Astrocyte of the spinal cord (primary cell): Measurements from ENCODE around the gene ZNF83.
"Not testable (repeated sequence)": the region's sequence is repeated elsewhere in the genome, so short reads cannot be mapped to it uniquely, and the experiment has no call there.

Experiments used
- DNase-seq: peaks from one replicate; pipeline ENCODE4 v3.0.0; 2011; ENCODE audit warnings: low read depth, low spot score
- H3K4me3 ChIP-seq: 2 replicates; pipeline ENCODE4 v1.5.1; 2011; ENCODE audit warnings: low read depth, mild to moderate bottlenecking, low read length, moderate library complexity
- CTCF ChIP-seq: IDR thresholded peaks from 2 replicates; pipeline ENCODE4 v1.5.1; 2012; ENCODE audit warnings: low read depth, mild to moderate bottlenecking, low read length, inconsistent platforms
- in situ Hi-C: cut with HindIII; loops from 2 replicates; pipeline ENCODE4 v1.10.0; 2017; ENCODE audit warnings: low sequenced_read_pairs

ZNF83 gene

DNA sequence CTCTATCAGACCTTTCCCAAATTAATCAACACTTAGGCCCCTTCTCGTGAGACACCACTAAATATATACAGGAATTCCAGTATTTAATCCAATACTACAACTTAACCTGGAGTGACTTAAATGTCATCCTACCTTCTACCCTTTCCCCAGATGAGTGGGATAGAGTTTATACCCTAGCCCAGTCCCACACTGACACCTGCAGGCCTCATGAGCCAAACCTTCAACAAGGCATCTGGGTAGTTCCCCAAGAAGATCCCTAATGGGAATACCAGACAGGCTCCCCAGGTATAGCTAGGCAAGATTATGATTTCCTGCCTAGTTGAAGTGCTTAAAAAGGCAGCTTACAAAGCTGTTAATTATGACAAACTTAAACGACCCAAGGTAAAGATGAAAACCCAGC is 15.9 kb downstream of the ZNF83 start:
- no peak for TF ChIP-seq CTCF
- no peak for DNase-seq
- in situ Hi-C loops: no loop called here
- H3K4me3 ChIP-seq: no peak overlapping the region

- no peak overlapping the region for H3K4me3 ChIP-seq
- no peak for DNase-seq
- in situ Hi-C loops: no loop called here
- TF ChIP-seq CTCF: no peak
Measured at GRCh38 chr19:52621376-52621775, 16.8 kb downstream of the ZNF83 start.

GRCh38 chr19:52613299-52613906 is 24.8 kb downstream of the ZNF83 start:
- no peak overlapping the region for H3K4me3 ChIP-seq
- no peak for DNase-seq
- in situ Hi-C loops: no loop called here
- TF ChIP-seq CTCF: no peak

- in situ Hi-C loops: no loop called here
- no peak for DNase-seq
- TF ChIP-seq CTCF: no peak
- H3K4me3 ChIP-seq: no peak overlapping the region
Measured at GRCh38 chr19:52603558-52604207, 34.5 kb downstream of the ZNF83 start.

- in situ Hi-C loops: no loop called here
- no peak for TF ChIP-seq CTCF
- no peak for DNase-seq
- no peak overlapping the region for H3K4me3 ChIP-seq
Measured at GRCh38 chr19:52602941-52603340, 35.2 kb downstream of the ZNF83 start.

- in situ Hi-C loops, DNase-seq: not testable (repeated sequence)
- H3K4me3 ChIP-seq: peak overlapping the region; percentile 45
- peak; percentile 11 for TF ChIP-seq CTCF
Measured at GRCh38 chr19:52601974-52602366, 36.2 kb downstream of the ZNF83 start.
